Measurements from ENCODE around the gene USP7.

DNA sequence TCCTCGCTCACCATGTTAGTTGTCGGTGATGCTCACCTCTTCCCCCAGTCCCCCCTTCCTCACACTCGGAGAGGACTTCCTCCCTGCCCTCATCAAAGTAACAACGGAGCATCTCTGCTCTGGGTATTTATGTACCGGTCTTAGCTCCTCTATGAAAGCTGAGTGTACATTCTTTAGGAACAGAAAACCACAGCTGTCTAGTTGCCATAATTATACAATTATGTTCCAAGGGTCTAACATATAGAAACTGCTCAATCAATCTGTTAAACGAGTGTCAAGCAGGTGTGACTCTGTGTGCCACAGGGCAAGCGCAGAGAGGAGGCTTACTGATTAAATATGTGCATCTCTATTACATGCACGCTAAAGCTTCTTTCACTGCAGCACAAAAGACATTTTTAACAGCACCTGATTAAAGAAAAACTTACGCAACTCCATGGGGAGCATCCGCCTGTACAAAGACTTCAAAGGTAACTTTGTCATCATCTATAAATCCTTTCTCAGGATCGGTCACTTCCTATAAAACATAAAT is 43.7 kb downstream of the USP7 start:
- TF ChIP-seq CTCF (IDR thresholded peaks at IDR 0.05) (no peak), POLR2A (IDR thresholded peaks at IDR 0.05) (no peak)

Data from testis (tissue), 2 donors.